ENCODE measurements around the gene LALBA. TPM values are rescaled to one million over a fixed set of nuclear protein-coding genes. Genes with fewer than 3 reads are reported as not detected.

The LALBA gene
- polyA plus RNA-seq (2011; rRNA removed) (not detected in 2 replicates), polyA plus RNA-seq (2017; fragmentation: RNase III; extraction: RNeasy Plus Mini Kit Qiagen cat#74134 plus additional on column Dnase treatment) (not detected in 3 replicates), polyA minus RNA-seq (2011; rRNA and poly(A)+ RNA removed) (not detected in 2 replicates)
- not detected in 2 replicates for polyA plus RNA-seq (2012; cell fraction: cytosol; rRNA removed)
- polyA plus RNA-seq (2012; cell fraction: nucleus; rRNA removed), result not detected in 2 replicates

DNA sequence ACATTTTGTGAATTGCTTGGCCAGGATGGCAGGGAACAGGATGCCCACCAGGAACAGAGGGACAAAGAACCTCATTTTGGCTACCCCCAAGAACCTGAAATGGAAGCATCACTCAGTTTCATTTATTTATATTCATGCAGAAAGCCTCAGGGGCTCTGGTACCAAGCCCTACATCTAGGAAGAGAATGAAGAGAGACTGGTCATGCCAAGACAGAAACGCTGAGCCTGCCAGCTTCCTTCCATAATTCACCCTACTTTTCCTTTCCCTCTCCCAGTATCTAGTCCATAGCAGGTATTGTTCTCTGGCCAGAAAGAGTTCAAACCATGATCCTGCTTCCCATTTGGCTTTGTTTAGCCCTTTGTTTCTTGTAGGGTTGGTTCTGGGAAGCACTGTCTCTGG lies at the start of gene LALBA:
LALBA (minus strand) TSS at position 101 of the 400 bp plus-strand sequence; CDS start at position 75, 26 bp downstream.
- CTCF ChIA-PET, result interaction anchor here (2.4 kb wide), 1 partner anchor 48 kb away, joined by 8 read pairs; no protein-coding TSS in a partner anchor
- Histone ChIP-seq H3K9me3 (no peaks in the 10 kb centered on the region), H3K4me3 (no peak within 1 kb of the TSS), H3K4me2 (no peak within 1 kb of the TSS), H3K4me1 (no peaks in the 10 kb centered on the region), H3K27ac (no peak within 1 kb of the TSS)
- ATAC-seq (no peak), DNase-seq (ENCODE audit: low read depth in 1 of 2, low spot score in 1 of 2) (no peak), FAIRE-seq (no peak)
- TF ChIP-seq, protein P1, sequence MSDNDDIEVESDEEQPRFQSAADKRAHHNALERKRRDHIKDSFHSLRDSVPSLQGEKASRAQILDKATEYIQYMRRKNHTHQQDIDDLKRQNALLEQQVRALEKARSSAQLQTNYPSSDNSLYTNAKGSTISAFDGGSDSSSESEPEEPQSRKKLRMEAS (IDR thresholded peaks at IDR 0.05), result no peak
- TF ChIP-seq, protein P2, sequence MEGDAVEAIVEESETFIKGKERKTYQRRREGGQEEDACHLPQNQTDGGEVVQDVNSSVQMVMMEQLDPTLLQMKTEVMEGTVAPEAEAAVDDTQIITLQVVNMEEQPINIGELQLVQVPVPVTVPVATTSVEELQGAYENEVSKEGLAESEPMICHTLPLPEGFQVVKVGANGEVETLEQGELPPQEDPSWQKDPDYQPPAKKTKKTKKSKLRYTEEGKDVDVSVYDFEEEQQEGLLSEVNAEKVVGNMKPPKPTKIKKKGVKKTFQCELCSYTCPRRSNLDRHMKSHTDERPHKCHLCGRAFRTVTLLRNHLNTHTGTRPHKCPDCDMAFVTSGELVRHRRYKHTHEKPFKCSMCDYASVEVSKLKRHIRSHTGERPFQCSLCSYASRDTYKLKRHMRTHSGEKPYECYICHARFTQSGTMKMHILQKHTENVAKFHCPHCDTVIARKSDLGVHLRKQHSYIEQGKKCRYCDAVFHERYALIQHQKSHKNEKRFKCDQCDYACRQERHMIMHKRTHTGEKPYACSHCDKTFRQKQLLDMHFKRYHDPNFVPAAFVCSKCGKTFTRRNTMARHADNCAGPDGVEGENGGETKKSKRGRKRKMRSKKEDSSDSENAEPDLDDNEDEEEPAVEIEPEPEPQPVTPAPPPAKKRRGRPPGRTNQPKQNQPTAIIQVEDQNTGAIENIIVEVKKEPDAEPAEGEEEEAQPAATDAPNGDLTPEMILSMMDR (IDR thresholded peaks at IDR 0.05), result no peak
- TF ChIP-seq CBX2 (IDR thresholded peaks at IDR 0.05; ENCODE audit: borderline replicate concordance, low read depth), result no peak
- TF ChIP-seq FOXS1 (CRISPR knock-in tag; IDR thresholded peaks at IDR 0.05), result no peak
- TF ChIP-seq FOSL2 (IDR thresholded peaks at IDR 0.05), result no peak
- TF ChIP-seq FOSL2 (CRISPR knock-in tag; IDR thresholded peaks at IDR 0.05), result no peak
- no peak for TF ChIP-seq NR3C1 (IDR thresholded peaks at IDR 0.05)
- TF ChIP-seq, protein P3, sequence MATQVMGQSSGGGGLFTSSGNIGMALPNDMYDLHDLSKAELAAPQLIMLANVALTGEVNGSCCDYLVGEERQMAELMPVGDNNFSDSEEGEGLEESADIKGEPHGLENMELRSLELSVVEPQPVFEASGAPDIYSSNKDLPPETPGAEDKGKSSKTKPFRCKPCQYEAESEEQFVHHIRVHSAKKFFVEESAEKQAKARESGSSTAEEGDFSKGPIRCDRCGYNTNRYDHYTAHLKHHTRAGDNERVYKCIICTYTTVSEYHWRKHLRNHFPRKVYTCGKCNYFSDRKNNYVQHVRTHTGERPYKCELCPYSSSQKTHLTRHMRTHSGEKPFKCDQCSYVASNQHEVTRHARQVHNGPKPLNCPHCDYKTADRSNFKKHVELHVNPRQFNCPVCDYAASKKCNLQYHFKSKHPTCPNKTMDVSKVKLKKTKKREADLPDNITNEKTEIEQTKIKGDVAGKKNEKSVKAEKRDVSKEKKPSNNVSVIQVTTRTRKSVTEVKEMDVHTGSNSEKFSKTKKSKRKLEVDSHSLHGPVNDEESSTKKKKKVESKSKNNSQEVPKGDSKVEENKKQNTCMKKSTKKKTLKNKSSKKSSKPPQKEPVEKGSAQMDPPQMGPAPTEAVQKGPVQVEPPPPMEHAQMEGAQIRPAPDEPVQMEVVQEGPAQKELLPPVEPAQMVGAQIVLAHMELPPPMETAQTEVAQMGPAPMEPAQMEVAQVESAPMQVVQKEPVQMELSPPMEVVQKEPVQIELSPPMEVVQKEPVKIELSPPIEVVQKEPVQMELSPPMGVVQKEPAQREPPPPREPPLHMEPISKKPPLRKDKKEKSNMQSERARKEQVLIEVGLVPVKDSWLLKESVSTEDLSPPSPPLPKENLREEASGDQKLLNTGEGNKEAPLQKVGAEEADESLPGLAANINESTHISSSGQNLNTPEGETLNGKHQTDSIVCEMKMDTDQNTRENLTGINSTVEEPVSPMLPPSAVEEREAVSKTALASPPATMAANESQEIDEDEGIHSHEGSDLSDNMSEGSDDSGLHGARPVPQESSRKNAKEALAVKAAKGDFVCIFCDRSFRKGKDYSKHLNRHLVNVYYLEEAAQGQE (IDR thresholded peaks at IDR 0.05), result no peak
- TF ChIP-seq KDM5A (IDR thresholded peaks at IDR 0.05), result no peak
- no peak for TF ChIP-seq HOXB5 (CRISPR knock-in tag; IDR thresholded peaks at IDR 0.05)
- TF ChIP-seq CBX8 (IDR thresholded peaks at IDR 0.05), result no peak
- TF ChIP-seq NPAS2 (CRISPR knock-in tag; IDR thresholded peaks at IDR 0.05; ENCODE audit: borderline replicate concordance), result no peak
- POLR2A ChIA-PET, result no interaction called here
- 0% methylated on average over 1 of the region's 1 CpG for WGBS (ENCODE audit: missing lambda C conversion rate)

DNA sequence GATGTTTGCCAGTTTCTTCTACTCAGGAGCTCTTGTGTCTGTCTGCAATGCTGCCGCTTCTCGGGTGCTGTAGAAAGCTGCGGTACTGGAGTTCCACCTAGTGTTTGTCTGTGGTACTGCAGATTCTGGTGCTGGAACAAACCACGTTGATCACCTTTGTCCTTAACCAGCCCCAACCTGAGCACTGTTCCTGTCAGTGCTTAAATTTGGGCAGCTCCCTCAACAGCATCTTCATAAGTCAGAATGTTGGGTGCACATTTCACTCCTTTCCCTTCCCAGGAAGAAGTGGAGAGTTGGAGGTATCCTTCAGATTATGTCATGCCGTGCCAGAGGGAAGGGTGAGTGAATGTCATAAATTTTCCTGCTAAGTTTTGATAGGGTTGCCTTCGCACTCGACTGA lies 48.7 kb upstream of the LALBA start:
- FAIRE-seq, result peak; percentile 95
- POLR2A ChIA-PET, result interaction anchor here (1.2 kb wide), 1 partner anchor 76 kb away, joined by 3 read pairs; no protein-coding TSS in a partner anchor
- 8% methylated on average over 7 of the region's 7 CpGs for WGBS (ENCODE audit: missing lambda C conversion rate)

More for the DNA sequence above, 48.7 kb upstream of the LALBA start:
- TF ChIP-seq, protein P2 (IDR thresholded peaks at IDR 0.05), result peak; percentile 97
- TF ChIP-seq POLR2A (IDR thresholded peaks at IDR 0.05; ENCODE audit: low read length) (no peak), KDM5A (IDR thresholded peaks at IDR 0.05) (no peak), MYC (IDR thresholded peaks at IDR 0.05; ENCODE audit: borderline replicate concordance, low read length) (no peak), NPAS2 (CRISPR knock-in tag; IDR thresholded peaks at IDR 0.05; ENCODE audit: borderline replicate concordance) (no peak), SMC3 (IDR thresholded peaks at IDR 0.05) (peak; percentile 85), FOSB (CRISPR knock-in tag; IDR thresholded peaks at IDR 0.05) (no peak), TP53 (CRISPR knock-in tag; IDR thresholded peaks at IDR 0.05) (no peak), FOXS1 (CRISPR knock-in tag; IDR thresholded peaks at IDR 0.05) (no peak), GATA3 (IDR thresholded peaks at IDR 0.05; ENCODE audit: borderline replicate concordance) (no peak), RAD21 (conservative IDR thresholded peaks at IDR 0.05 in 1 of 2, IDR thresholded peaks at IDR 0.05 in 1 of 2) (peak; percentile 96 to 98)
- TF ChIP-seq, protein P4, sequence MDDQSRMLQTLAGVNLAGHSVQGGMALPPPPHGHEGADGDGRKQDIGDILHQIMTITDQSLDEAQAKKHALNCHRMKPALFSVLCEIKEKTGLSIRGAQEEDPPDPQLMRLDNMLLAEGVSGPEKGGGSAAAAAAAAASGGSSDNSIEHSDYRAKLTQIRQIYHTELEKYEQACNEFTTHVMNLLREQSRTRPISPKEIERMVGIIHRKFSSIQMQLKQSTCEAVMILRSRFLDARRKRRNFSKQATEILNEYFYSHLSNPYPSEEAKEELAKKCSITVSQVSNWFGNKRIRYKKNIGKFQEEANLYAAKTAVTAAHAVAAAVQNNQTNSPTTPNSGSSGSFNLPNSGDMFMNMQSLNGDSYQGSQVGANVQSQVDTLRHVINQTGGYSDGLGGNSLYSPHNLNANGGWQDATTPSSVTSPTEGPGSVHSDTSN (IDR thresholded peaks at IDR 0.05), result no peak
- TF ChIP-seq, protein P5, sequence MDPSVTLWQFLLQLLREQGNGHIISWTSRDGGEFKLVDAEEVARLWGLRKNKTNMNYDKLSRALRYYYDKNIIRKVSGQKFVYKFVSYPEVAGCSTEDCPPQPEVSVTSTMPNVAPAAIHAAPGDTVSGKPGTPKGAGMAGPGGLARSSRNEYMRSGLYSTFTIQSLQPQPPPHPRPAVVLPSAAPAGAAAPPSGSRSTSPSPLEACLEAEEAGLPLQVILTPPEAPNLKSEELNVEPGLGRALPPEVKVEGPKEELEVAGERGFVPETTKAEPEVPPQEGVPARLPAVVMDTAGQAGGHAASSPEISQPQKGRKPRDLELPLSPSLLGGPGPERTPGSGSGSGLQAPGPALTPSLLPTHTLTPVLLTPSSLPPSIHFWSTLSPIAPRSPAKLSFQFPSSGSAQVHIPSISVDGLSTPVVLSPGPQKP (IDR thresholded peaks at IDR 0.05; ENCODE audit: low read depth, low read length), result no peak
- DNase-seq (ENCODE audit: low read depth in 1 of 2, low spot score in 1 of 2), result peak; percentile 70 to 82
- no peak overlapping the region for H3K4me2 ChIP-seq
- H3K4me1 ChIP-seq, result no peaks in the 10 kb centered on the region
- H3K4me3 ChIP-seq, result no peak overlapping the region
- peak; percentile 98 for ATAC-seq
- CTCF ChIA-PET, result interaction anchor here (0.6 to 7.8 kb wide), 77 partner anchors 9 to 901 kb away, joined by 3 to 88 read pairs (median 4); partner anchors contain the start of genes ASB8, CCDC184, LALBA and OR10AD1
- H3K27ac ChIP-seq, result no peak overlapping the region
- H3K9me3 ChIP-seq, result no peaks in the 10 kb centered on the region
